K562 (cell line): Measurements from ENCODE around the gene BACE1-AS. TPM values are rescaled to one million over a fixed set of nuclear protein-coding genes. Genes with fewer than 3 reads are reported as not detected.

Source experiments
- ATAC-seq: fragments of 200-7000 bp; cut with Tn5 transposase; 3 replicates; pipeline ENCODE4 v1.9.1; 2020; ENCODE audit warnings: moderate library complexity
- BruUV-seq: library from RNA; stranded (reverse); fragments of 400-500 nt; replicated peaks from 2 replicates; lab custom pipeline; 2021; lab: Mats Ljungman, UMichigan
- CTCF ChIA-PET: fragments of 300-600 bp; formaldehyde crosslinking; extraction: SDS; loops from one replicate; lab custom pipeline; 2021; ENCODE audit warnings: low intra/inter-chr PET ratio; lab: Yijun Ruan, JAX
- POLR2A ChIA-PET: fragments of 300-600, 350-650 bp; sonication (Branson Sonifier 250); formaldehyde crosslinking; extraction: SDS; loops from one replicate; lab custom pipeline; 2021; ENCODE audit warnings: antibody characterized with exemption, inconsistent platforms; lab: Yijun Ruan, JAX
- DNase-seq, 4 experiments: peaks; one replicate each; pipeline versions ENCODE4 v3.0.0 to v3.0.0-alpha.2; 2011 to 2018; ENCODE audit warnings: low spot score in 3 of 4, mixed read lengths in 3 of 4; ENCODE audit errors: extremely low read depth in 1 of 4
- FAIRE-seq: peaks from 2 replicates; lab custom pipeline; 2011; peaks lifted over from hg19 to GRCh38; lab: Jason Lieb, UNC
- H2AFZ ChIP-seq: 2 replicates; pipeline ENCODE4 v1.6.0; 2011; ENCODE audit warnings: low read depth, low read length, control low read depth, inconsistent platforms
- H3K27ac ChIP-seq: fragments of 200-600 bp; 3 replicates; pipeline ENCODE4 v1.8.0; 2011; ENCODE audit warnings: low read depth, mild to moderate bottlenecking, control low read depth, inconsistent platforms, low read length, moderate library complexity, mixed read lengths; ENCODE audit errors: extremely low read depth
- H3K27me3 ChIP-seq, 2 experiments: fragments of 300-600 bp in 1 of 2; 2 replicates in 1 of 2; 3 replicates in 1 of 2; pipeline versions ENCODE4 v1.6.0 to v1.8.0; 2011; ENCODE audit warnings: inconsistent platforms in 2 of 2, low read length in 2 of 2, mild to moderate bottlenecking in 1 of 2, mixed read lengths in 1 of 2, moderate library complexity in 1 of 2; ENCODE audit not compliant: control insufficient read depth in 2 of 2, insufficient read depth in 2 of 2
- H3K36me3 ChIP-seq: fragments of 300-600 bp; 3 replicates; pipeline ENCODE4 v1.8.0; 2011; ENCODE audit warnings: mild to moderate bottlenecking, low read length, inconsistent platforms; ENCODE audit not compliant: control insufficient read depth, insufficient read depth
- H3K4me1 ChIP-seq, 2 experiments: fragments of 200-600 bp in 1 of 2; replicated peaks in 1 of 2; 2 replicates in 1 of 2; 3 replicates in 1 of 2; pipeline versions ENCODE4 v1.5.1 to v1.8.0; 2011; ENCODE audit warnings: inconsistent platforms in 2 of 2, low read length in 2 of 2, mild to moderate bottlenecking in 1 of 2, mixed read lengths in 1 of 2, moderate library complexity in 1 of 2; ENCODE audit not compliant: control insufficient read depth in 2 of 2, insufficient read depth in 2 of 2
- H3K4me2 ChIP-seq: 2 replicates; pipeline ENCODE4 v1.6.1; 2011; ENCODE audit warnings: low read length, control low read depth, inconsistent platforms, mixed read lengths; ENCODE audit not compliant: insufficient read depth
- H3K4me3 ChIP-seq: fragments of 200-600 bp; sonication (generic), shearing (Covaris generic); 2 replicates; pipeline ENCODE4 v1.5.1; 2016; ENCODE audit warnings: control low read depth, inconsistent platforms
- H3K79me2 ChIP-seq: fragments of 200-600 bp; 3 replicates; pipeline ENCODE4 v1.8.0; 2011; ENCODE audit warnings: low read length, inconsistent platforms; ENCODE audit not compliant: control insufficient read depth, insufficient read depth
- H3K9ac ChIP-seq, 2 experiments: 2 replicates each; pipeline versions ENCODE4 v1.6.0 to v1.6.1; 2011; ENCODE audit warnings: low read depth in 2 of 2, low read length in 2 of 2, control low read depth in 1 of 2, inconsistent platforms in 1 of 2, mild to moderate bottlenecking in 1 of 2, mixed read lengths in 1 of 2; ENCODE audit not compliant: insufficient read depth in 1 of 2
- H3K9me1 ChIP-seq: one replicate; pipeline ENCODE4 v1.6.0; 2011; ENCODE audit warnings: inconsistent platforms, mild to moderate bottlenecking, low read length, moderate library complexity; ENCODE audit not compliant: control insufficient read depth, insufficient read depth
- H3K9me3 ChIP-seq: replicated peaks from 2 replicates; pipeline ENCODE4 v1.5.1; 2011; ENCODE audit warnings: low read depth, low read length, inconsistent platforms; ENCODE audit not compliant: control insufficient read depth, insufficient read depth
- H4K20me1 ChIP-seq: replicated peaks from 2 replicates; pipeline ENCODE4 v1.6.1; 2011; ENCODE audit warnings: low read length, inconsistent platforms, mixed read lengths; ENCODE audit not compliant: control insufficient read depth, insufficient read depth
- CEBPB ChIP-seq: fragments of 450-650 bp; IDR thresholded peaks from 2 replicates; pipeline ENCODE4 v1.6.1; 2016; ENCODE audit warnings: missing genetic modification characterization, missing compliant biosample characterization
- KLF6 ChIP-seq: fragments of 250-450 bp; sonication (Bioruptor Pico); IDR thresholded peaks from 2 replicates; pipeline ENCODE4 v1.4.0; 2020; ENCODE audit warnings: mild to moderate bottlenecking, moderate library complexity, borderline replicate concordance
- NBN ChIP-seq: fragments of 450-650 bp; IDR thresholded peaks from 2 replicates; pipeline ENCODE4 v1.6.1; 2016; ENCODE audit warnings: low read depth, mild to moderate bottlenecking
- SLC30A9 ChIP-seq: fragments of 250-450 bp; sonication (Bioruptor Pico); IDR thresholded peaks from 2 replicates; pipeline ENCODE4 v1.8.0; 2022; ENCODE audit warnings: mild to moderate bottlenecking, moderate library complexity
- TARDBP ChIP-seq: fragments of 450-650 bp; IDR thresholded peaks from 2 replicates; pipeline ENCODE4 v1.6.1; 2016
- ZNF830 ChIP-seq: fragments of 250-450 bp; sonication (Bioruptor Pico); IDR thresholded peaks from 2 replicates; pipeline ENCODE4 v1.5.0; 2021; ENCODE audit warnings: mild to moderate bottlenecking
- WGBS: fragments of 100-300 bp; shearing (Covaris generic); methylation state at CpG from one replicate; pipeline ENCODE4 v1.1.6; 2016; ENCODE audit warnings: low coverage, mixed read lengths; ENCODE audit not compliant: insufficient coverage; ENCODE audit errors: missing lambda C conversion rate; 5-methylcytosine and 5-hydroxymethylcytosine counted together
- in situ Hi-C: fragments of 300-500 bp; cut with MboI; formaldehyde crosslinking; loops from 4 replicates; pipeline ENCODE4 v1.15.0; 2018; ENCODE audit warnings: inconsistent platforms, mixed read lengths
- intact Hi-C: fragments of 100-400 bp; cut with micrococcal nuclease; formaldehyde crosslinking; loops from 2 replicates; pipeline ENCODE4 v1.14.2; 2022
- polyA plus RNA-seq, 8 experiments: library from polyadenylated mRNA; depleted of rRNA in 4 of 8; stranded (reverse) in 5 of 8; unstranded in 3 of 8; fragments of >200 nt; fragmentation: Nextera tagmentation in 2 of 8; fragmentation: Illumina TruSeq in 1 of 8; extraction: Ambion mirVana in 2 of 8; extraction: Trizol in 1 of 8; gene quantifications; 2 replicates each; pipeline versions ENCODE4 v1.2.1 to v1.2.3, GENCODE V29; 2011 to 2014; ENCODE audit warnings: inconsistent platforms in 1 of 8, missing spikeins in 1 of 8
- total RNA-seq, 7 experiments: library from RNA; depleted of rRNA in 6 of 7; stranded (reverse); fragments of >200 nt in 6 of 7; fragmentation: Illumina TruSeq in 2 of 7; extraction: Trizol in 2 of 7; gene quantifications; 2 replicates each; pipeline versions ENCODE4 v1.2.1 to v1.2.3, GENCODE V29; 2011 to 2021; ENCODE audit warnings: low replicate concordance in 1 of 7
- TF ChIP-seq, protein P1 (sequence below): sonication (generic); formaldehyde crosslinking; IDR thresholded peaks from 2 replicates; pipeline ENCODE4 v1.8.1; 2023; ENCODE audit warnings: mild to moderate bottlenecking, missing genetic modification reagents

The BACE1-AS gene
- total and polyA plus RNA-seq, 9 of the 15 experiments (the other 6 are each of a cell fraction or from before 2014, with no cell fraction given), result 2.2 to 8.2 (median 3.8) TPM

DNA sequence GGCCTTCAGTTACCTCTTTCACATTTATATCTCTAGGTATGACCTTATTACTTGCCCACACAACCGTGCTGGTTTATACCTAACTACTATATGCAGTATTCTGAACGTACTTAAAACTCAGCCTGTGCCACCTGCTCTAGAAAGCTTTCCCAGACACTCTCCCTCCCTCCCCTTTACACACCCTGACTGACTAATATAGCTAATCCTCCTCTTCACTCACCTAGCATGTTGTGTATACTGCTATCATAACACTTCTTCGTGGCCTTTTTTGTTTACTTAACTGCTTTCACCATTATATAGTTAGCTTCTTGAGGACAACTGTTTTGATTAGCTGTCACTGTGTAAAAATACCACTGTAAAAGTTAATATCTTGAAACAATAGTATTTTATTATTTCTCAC, 35.2 kb upstream of the BACE1-AS start:
- Histone ChIP-seq H3K4me2 (no peak overlapping the region), H3K4me1 (no peaks in the 10 kb centered on the region), H3K79me2 (no peaks in the 10 kb centered on the region; the same call in 2 of the 3 replicates), H2AFZ (no peak overlapping the region), H3K4me3 (no peak overlapping the region), H3K9ac (no peak overlapping the region), H3K36me3 (peaks cover 17% of the 10 kb centered on the region; the same call in 2 of the 3 replicates), H4K20me1 (no peaks in the 10 kb centered on the region), H3K9me1 (no peaks in the 10 kb centered on the region), H3K9me3 (no peaks in the 10 kb centered on the region), H3K27me3 (no peaks in the 10 kb centered on the region), H3K27ac (no peak overlapping the region)
- BruUV-seq, result no TSS peak
- WGBS, result 36% methylated on average over 3 of the region's 3 CpGs
- in situ Hi-C loops, result no loop called here
- FAIRE-seq (no peak), ATAC-seq (no peak), DNase-seq (no peak)
- intact Hi-C loops, result no loop called here
- CTCF ChIA-PET, result no interaction called here
- TF ChIP-seq, protein P1, sequence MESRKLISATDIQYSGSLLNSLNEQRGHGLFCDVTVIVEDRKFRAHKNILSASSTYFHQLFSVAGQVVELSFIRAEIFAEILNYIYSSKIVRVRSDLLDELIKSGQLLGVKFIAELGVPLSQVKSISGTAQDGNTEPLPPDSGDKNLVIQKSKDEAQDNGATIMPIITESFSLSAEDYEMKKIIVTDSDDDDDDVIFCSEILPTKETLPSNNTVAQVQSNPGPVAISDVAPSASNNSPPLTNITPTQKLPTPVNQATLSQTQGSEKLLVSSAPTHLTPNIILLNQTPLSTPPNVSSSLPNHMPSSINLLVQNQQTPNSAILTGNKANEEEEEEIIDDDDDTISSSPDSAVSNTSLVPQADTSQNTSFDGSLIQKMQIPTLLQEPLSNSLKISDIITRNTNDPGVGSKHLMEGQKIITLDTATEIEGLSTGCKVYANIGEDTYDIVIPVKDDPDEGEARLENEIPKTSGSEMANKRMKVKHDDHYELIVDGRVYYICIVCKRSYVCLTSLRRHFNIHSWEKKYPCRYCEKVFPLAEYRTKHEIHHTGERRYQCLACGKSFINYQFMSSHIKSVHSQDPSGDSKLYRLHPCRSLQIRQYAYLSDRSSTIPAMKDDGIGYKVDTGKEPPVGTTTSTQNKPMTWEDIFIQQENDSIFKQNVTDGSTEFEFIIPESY (CRISPR knock-in tag), result no peak
- TF ChIP-seq NBN, result no peak
- TF ChIP-seq CEBPB (tag), result no peak
- TF ChIP-seq SLC30A9 (CRISPR knock-in tag), result no peak
- no peak for TF ChIP-seq TARDBP
- TF ChIP-seq ZNF830 (CRISPR knock-in tag), result no peak
- TF ChIP-seq KLF6 (CRISPR knock-in tag), result no peak
- POLR2A ChIA-PET, result interaction anchor here (0.6 kb wide), 1 partner anchor 33 kb away, joined by 3 read pairs; no protein-coding TSS in a partner anchor
